Posterior vena cava (tissue), 2 donors: Measurements from ENCODE around the gene PARP8. TPM values are rescaled to one million over a fixed set of nuclear protein-coding genes. Genes with fewer than 3 reads are reported as not detected.
"Not testable (repeated sequence)": the region's sequence is repeated elsewhere in the genome, so short reads cannot be mapped to it uniquely, and the experiment has no call there.

Experiments
- DNase-seq: peaks from one replicate; pipeline ENCODE4 v3.0.0-alpha.2; 2020; ENCODE audit warnings: low spot score
- intact Hi-C, 2 donors: fragments of 100-400 bp; cut with DNase I; formaldehyde crosslinking; loops; one replicate each; pipeline versions ENCODE4 v1.14.1 to v1.14.2; 2022 to 2023
- long read RNA-seq, 2 donors: library from polyadenylated mRNA; unstranded; transcript quantifications; one replicate each; pipeline ENCODE4 v2.0.0, GENCODE V29; 2020 to 2021
- total RNA-seq, 2 donors: library from RNA; stranded (reverse); fragmentation: NEBNext Ultra II Directional; extraction: Animal tissue kit (Norgen Biotek cat#: 25700); gene quantifications; one replicate each; pipeline ENCODE4 v1.2.1, GENCODE V29; 2021
- donor health status: DM: yes; HTN: yes; CAD: no.
- donor health status: DM: yes; HTN: yes; CAD: no.

Gene PARP8, protein sequence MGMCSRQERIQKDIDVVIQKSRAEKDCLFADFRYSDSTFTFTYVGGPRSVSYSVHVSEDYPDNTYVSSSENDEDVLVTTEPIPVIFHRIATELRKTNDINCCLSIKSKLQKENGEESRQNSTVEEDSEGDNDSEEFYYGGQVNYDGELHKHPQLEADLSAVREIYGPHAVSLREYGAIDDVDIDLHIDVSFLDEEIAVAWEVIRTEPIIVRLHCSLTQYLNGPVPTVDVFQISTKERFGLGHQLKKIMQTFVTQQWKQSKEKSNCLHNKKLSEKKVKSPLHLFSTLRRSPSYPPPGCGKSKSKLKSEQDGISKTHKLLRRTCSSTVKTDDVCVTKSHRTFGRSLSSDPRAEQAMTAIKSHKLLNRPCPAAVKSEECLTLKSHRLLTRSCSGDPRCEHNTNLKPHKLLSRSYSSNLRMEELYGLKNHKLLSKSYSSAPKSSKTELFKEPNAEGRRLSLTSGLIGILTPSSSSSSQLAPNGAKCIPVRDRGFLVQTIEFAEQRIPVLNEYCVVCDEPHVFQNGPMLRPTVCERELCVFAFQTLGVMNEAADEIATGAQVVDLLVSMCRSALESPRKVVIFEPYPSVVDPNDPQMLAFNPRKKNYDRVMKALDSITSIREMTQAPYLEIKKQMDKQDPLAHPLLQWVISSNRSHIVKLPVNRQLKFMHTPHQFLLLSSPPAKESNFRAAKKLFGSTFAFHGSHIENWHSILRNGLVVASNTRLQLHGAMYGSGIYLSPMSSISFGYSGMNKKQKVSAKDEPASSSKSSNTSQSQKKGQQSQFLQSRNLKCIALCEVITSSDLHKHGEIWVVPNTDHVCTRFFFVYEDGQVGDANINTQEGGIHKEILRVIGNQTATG
- total RNA-seq: 10 to 100 TPM; 20.4 to 27.4 TPM
- long read RNA-seq, donor 1, partial matches to known transcripts: 3 of 8 reads
- long read RNA-seq, donor 1, other reads (novel, unspliced or antisense): 3 of 8 reads
- long read RNA-seq, donor 2, partial matches to known transcripts: 1 of 7 reads
- long read RNA-seq, donor 2, other reads (novel, unspliced or antisense): 5 of 7 reads

DNA sequence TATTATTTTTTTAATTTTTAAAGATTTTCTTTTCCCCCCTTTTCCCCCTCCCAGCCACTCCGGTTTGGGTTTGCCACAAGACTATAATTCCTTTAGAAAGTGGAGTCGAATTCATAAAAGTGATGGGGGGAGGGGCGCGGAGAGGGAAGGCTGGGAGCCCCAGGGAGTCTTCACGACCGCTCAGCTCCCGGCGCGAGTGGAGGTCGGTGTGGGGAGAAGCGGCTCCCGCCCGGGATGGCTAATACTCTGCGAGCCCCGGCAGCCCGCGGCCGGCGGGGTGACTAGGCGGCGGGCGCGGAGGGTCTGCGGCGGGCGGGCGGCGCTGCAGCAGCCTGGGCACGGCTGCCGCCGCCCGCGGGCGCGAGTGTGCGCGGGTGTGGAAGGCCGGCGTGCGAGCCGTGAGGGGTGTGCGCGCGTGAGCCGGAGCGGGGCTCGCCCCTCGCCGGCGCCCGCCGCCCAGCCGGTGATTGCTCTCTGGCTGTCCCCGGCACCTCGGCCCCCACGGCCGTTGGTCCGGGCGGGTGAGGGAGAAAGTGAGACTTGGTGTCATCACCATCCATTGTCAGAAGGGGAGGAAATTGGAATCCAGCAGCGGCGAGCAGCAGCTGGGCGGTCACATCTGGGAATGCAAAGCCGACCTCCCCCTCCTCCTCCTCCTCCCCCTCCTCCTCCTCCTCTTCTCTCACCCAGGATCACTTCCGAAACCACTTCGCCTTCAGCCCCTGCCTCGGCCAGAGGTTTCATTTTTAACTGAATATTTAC is at the start of gene PARP8:
PARP8 (plus strand) TSS at position 377 of the 762 bp plus-strand sequence. CDS start 459 bp downstream, outside the sequence.
- peak; percentile 87 for DNase-seq
- intact Hi-C loops: no loop called here

DNA sequence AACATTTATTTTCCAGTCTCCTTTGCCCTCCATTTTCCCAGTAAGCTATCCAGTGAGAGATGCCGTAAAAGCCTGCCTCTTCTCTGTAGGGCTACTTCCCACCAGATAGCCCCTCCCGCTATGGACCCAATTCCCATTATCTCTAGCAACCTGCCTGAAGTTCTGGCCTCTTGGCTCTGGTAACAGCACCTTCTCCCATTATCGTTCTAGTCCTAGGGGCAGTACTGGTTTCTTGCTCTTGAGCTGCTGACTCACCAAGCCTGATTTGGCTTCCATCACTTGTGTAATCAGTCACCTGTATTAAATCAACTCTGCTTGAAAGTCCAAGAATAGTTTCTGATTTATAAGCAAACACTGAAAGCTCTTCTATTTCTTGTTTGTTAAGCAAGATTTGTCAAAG is 42.8 kb upstream of the PARP8 start:
- no peak for DNase-seq
- intact Hi-C loops: no loop called here

DNA sequence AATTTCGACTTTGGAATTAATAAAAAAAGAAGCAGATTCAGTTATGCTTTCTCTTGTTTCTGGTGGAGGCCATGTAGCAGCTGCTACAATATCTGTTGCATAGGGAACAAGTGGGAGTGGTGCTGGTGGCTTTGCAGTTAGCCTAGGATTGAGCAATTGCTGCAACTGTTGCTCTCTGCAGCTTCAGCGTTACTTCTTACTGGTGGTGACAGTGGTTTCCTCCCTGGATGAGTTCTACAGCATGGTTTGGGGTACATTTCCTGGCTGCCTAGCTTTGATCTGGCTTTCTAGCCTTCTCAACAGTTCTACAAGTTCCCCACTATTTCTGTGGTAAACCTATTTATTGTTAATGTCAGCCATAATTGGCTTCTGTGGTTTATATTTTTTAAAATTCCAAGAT is 31.6 kb upstream of the PARP8 start:
- DNase-seq, intact Hi-C loops: not testable (repeated sequence)

DNA sequence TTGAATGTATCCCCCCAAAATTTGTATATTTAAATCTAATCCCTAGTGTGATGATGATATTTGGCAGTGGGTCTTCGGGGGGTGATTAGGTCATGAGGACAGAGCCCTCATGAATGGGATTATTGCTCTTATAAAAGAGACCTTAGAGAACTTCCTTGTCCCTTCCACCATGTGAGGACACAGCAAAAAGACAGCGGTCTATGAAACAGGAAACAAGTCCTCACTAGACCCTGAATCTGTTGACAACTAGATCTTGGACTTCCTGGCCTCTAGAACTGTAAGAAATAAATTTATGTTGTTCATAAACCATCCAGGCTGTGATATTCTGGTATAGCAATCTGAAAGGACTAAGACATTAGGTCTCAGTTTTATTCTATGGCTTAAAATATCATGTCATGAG is 28.9 kb upstream of the PARP8 start:
- intact Hi-C loops, DNase-seq: not testable (repeated sequence)

DNA sequence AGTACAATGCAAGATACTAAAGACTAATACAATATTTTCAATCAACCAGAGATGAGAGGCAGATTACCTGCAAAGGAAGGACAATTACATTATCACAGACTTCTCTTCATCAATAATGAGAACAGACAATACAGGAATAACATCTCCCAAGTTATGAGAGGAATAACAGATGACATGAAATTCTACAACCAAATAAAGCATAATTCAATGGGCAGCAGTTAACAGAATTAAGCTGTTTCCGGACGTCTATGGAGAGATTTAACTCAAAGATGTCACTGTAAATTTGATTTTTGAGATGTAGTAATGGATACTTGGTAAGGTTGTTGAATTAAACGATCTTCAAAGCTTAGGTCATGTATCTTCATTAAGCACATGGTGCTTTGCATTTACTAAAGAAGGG is 19.8 kb upstream of the PARP8 start:
- no peak for DNase-seq
- intact Hi-C loops: no loop called here

DNA sequence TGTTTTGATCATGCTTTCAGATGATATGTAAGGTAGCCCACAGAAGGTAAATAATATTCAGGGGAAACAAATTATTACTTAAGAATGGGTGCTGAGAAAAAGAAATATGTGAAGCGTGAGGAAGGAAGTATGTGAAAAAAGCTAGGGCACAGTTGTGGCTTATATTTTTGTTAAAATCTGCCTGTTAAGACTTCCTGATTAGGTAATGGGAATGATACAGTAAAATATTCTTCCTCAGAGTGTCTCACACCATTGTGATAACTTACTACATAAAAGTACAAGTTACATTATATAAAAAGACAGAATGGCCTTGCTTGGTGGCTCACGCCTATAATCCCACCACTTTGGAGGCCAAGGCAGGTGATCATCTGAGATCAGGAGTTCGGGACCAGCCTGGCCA is 18.7 kb upstream of the PARP8 start:
- intact Hi-C loops: no loop called here
- DNase-seq: no peak

DNA sequence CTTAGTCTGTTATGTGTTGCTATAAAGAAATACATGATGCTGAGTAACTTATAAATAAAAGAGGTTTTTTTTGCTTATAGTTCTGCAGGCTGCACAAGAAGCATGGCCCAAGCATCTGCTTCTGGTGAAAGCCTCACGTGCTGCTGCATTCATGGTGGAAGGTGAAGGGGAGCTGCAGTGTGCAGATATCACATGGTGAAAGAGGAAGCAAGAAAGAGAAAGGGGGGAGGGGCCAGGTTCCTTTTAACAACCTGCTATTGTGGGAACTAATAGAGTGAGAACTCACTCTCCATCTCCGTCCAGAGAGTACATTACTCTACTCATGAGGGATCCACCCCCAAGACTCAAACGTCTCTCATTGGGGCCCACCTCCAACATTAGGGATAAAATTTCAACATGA is 12.5 kb upstream of the PARP8 start:
- intact Hi-C loops: no loop called here
- DNase-seq: no peak

DNA sequence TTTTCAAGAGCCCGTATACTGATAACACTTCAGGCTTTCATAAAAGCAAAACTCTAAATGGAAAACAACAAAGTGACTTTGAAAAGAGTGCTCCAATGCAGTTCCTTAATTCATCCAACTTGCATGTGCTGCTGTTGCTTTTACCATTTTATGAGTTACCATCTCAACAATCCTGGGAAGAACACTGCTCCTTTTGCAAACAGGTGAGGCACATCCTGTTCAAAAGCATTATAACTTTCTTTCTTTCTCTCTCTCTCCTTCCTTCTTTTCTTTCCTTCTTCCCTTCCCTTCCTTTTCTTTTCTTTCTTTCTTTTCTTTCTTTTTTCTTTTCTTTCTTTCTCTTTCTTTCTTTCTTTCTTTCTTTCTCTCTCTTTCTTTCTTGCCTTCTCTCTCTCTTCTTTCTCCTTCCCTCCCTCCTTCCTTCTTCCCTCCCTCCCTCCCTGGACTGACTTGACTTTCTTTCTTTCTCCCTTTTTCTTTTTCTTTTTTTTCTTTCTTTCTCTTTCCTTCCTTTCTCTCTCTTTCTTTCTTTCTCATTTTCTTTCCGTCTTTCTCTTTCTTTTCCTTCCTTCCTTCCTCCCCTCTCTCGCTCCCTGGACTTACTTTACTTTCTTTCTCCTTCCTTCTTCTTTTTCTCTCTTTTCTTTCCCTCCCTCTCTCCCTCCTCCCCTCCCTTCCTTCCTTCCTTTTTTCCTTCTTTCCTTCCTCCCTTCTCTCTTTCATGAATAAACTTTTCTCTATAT is 11.2 kb upstream of the PARP8 start:
- no peak for DNase-seq
- intact Hi-C loops: no loop called here

DNA sequence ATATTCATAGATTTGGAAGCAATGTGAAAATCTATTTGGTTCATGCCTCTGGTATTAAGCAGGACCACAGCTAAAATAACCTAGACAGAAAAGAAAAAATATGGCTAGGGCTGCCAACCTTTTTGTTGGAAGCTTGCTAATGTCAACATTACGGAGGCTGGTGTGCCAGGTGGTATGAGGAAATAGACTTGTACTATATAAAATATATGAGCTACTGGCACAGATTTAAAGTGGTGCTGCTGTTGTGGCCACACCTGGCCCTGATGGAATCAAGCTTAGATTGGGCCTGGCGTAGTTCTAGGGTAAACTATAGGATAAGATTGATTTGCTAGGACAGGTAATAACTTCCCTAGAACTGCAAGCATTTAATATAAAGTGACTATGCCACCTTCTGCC is 10.6 kb upstream of the PARP8 start:
- intact Hi-C loops: no loop called here
- DNase-seq: no peak

DNA sequence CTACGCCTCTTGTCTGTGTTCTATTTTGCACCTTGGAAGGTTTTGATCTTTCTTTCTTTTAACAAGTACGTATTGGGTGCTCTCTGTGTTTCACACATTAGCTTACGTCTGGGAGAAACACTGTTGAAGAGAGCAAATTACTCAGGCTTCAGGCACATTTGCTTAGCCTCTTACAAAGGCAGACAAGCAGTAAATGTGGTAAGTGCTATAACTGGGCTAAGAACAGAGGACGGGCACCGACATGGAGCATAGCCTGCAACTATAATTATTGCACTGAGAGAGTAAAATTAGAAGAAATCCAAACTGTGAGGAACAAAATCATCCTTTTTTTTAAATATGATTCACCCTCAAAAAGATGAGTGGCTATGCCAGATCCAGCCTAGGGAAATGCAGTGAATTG is 9.4 kb upstream of the PARP8 start:
- intact Hi-C loops: no loop called here

DNA sequence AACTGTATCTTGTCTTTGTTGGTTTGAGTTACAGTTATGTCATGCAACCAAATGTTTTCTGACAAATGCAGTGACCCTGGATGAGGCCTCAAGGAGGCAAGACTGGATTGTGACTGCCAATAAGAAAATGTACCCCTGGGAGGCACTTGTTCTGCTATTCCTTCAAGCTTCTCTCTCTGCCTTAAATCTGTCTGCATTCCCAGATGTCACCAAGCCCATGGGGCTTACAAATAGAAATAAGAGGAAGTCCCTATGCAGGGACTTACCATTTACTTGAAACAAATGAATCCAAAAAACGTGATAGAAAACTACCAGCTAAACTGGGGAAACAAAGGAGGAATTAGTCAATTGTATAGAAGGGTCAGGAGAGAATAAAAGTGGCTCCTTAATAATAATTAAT is 8.2 kb upstream of the PARP8 start:
- no peak for DNase-seq
- intact Hi-C loops: no loop called here

More for the DNA sequence above, 9.4 kb upstream of the PARP8 start:
- DNase-seq: no peak

DNA sequence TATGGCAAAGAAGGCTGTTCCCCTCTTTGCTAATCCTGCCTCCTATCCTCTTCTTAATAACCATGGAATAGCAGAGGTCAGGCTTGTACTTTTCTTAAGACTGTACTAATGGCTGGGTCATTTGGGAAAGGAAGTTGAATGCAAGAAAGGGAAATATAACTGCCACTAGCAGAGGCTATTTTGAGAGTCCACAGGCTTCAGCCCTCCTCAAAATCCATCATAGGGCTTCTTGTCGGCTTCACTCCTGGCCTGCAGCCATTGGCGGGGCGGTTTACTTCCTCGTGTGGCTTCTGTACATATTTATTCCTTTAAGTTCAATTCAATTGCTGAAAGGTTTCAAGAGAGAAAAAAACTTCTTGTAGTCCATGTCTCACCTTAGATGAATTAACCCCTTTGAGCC is 2.8 kb upstream of the PARP8 start:
- DNase-seq: no peak
- intact Hi-C loops: no loop called here

DNA sequence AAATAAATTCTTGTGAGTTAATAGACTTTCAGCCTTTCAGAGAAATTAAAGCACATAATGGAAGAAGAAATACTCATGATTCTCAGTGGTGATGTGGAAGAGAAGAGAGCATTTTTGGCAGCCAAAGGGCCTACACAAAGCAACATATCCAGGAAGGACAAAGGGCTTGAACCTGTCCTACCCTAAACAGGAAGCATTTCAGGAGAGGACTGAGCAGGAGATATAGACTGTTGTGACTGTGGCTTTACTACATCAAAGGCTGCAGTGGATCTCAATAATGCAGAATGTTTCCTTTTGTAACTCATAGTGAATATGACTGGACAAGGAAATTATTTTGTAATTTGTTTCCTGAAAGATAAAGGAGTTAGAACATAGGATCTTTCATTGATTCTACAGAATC is 1.3 kb upstream of the PARP8 start:
- no peak for DNase-seq
- intact Hi-C loops: no loop called here

DNA sequence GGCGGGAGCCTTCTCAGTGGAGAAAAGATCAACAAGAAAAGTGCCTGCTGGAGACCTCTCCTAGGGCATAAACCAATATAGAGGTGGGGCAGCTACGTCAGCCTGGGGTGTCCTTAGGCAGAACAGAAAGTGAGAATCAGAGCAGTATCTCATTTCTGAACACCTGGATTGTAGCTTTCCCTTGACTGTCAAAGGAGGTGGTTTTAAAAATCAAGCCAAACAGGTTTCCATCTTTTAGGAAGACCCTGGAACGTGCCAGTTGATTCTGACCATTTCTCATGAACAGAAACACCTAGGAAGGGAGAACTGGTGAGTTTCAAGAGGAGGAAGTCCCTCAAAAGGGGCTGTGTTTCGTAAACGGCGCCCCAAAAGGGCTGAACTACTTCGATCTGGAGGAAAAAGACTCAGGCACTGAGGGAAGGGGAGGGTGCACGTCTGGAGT is 655 bp upstream of the PARP8 start:
- intact Hi-C loops, DNase-seq: not testable (repeated sequence)

DNA sequence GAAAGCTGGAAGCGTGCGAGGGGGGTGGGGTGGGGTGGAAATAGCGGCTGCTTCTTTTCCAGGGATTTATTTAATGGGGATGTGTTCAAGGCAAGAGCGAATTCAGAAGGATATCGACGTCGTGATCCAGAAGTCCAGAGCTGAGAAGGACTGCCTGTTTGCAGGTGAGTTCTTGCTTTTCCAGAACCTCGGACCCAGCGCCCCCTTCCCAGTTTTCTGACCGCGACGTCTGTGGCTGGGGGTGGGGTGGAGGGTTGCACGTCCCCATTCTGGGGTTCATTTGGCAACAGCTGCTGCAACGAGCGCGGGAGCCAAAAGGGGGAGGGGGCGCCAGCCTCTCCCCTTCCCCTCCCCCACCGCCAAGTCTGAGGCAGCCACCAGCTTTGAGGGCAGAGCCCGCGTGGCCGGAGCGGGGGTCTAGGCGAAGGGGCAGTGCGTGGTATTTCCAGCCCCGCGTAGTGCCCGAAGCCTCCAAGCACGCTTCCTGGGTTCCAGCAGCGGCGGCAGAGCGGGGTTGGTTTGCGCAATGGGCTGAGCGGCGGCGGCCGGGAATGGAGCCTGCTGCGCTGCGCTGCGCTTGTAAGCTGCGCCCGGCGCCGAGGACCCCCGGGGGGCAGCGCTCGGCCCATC is 701 bp downstream of the PARP8 start:
- intact Hi-C loops: no loop called here
- DNase-seq: peak; percentile 91

DNA sequence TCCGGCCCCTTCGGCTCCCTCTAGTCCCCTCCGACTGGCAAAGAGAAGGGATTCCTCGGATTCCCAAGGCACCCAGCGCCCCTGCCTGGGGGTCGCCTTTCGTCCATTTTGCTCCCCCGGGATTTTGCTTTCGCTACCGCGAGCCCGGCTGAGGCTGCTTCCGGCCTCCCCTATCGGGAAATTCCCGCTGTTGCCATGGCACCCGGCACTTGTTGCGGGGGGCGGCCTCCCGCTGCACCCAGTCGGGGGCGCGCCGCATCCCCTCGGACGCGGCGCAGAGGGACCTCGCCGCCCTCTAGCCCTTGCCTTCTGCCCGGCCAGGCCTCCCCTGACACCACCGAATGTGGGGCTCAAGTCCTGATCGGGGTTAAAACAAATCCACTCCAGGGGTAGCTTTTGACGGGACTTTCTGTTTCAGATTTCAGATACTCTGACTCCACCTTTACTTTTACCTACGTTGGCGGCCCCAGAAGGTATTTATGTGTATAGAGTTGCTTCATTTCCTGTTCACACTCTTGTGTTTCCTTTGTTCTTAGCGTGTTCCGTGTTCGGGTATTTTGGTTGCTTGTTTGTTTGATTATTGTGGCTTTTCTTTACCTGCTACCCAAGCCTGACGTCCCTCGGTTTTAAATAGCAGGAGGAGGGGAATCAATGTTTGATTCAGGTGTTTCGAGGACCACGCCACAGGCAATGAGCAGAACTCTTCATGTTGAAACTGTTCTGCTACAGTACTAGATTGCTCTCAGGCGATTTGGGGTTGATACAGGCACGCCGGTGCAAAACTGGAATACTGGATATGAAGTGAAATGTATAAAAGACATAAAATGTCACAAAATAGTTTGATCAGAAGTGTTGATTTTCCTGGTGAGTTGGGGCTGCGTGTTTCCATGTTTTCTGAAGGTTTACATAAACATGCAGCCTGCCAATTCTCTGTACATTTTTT is 1.5 kb downstream of the PARP8 start:
- intact Hi-C loops: no loop called here
- DNase-seq: peak; percentile 88

DNA sequence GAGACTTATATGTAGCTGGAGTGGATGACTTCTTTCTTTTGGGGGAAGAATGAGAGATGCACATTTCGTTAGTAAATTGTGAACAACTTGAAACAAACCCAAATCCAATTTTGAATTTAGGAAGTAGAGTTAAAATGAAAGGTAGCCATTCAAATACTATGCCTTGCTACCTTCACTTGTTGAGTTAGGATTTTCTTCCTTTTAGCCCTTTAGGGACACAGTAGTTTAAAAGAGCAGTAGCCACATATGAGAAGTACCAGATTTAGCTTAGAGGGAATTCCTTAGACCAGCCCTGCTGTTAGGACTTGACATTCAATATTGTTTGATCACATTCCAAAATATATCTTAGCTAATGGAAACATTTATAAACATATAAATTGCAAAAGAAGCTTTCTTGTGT is 2.2 kb downstream of the PARP8 start:
- intact Hi-C loops, DNase-seq: not testable (repeated sequence)
